ENCODE measurements around the gene RABGAP1L.
"Not testable (repeated sequence)": the region's sequence is repeated elsewhere in the genome, so short reads cannot be mapped to it uniquely, and the experiment has no call there.

Gene RABGAP1L

GRCh38 chr1:174800216-174800851, 641.0 kb downstream of the RABGAP1L start:
- DNase-seq (ENCODE audit: low read depth), result no peak

GRCh38 chr1:174800876-174801275, 641.6 kb downstream of the RABGAP1L start:
- no peak for DNase-seq (ENCODE audit: low read depth)

- no peak for DNase-seq (ENCODE audit: low read depth)
Observed at GRCh38 chr1:174809755-174810280, 650.5 kb downstream of the RABGAP1L start.

- DNase-seq (ENCODE audit: low read depth), result no peak
Observed at GRCh38 chr1:174812016-174812415, 652.7 kb downstream of the RABGAP1L start.

- DNase-seq (ENCODE audit: low read depth), result no peak
Observed at GRCh38 chr1:174812656-174813055, 653.3 kb downstream of the RABGAP1L start.

- DNase-seq (ENCODE audit: low read depth), result no peak
Observed at GRCh38 chr1:174815036-174815435, 655.7 kb downstream of the RABGAP1L start.

GRCh38 chr1:174815474-174815908, 656.2 kb downstream of the RABGAP1L start:
- no peak for DNase-seq (ENCODE audit: low read depth)

- DNase-seq (ENCODE audit: low read depth), result not testable (repeated sequence)
Observed at GRCh38 chr1:174816621-174817020, 657.3 kb downstream of the RABGAP1L start.

- DNase-seq (ENCODE audit: low read depth), result no peak
Observed at GRCh38 chr1:174818014-174818616, 658.8 kb downstream of the RABGAP1L start.

GRCh38 chr1:174818951-174819350, 659.6 kb downstream of the RABGAP1L start:
- no peak for DNase-seq (ENCODE audit: low read depth)

- DNase-seq (ENCODE audit: low read depth), result no peak
Observed at GRCh38 chr1:174819596-174819995, 660.3 kb downstream of the RABGAP1L start.

GRCh38 chr1:174825127-174825526, 665.8 kb downstream of the RABGAP1L start:
- no peak for DNase-seq (ENCODE audit: low read depth)

GRCh38 chr1:174825806-174826205, 666.5 kb downstream of the RABGAP1L start:
- DNase-seq (ENCODE audit: low read depth), result no peak

- no peak for DNase-seq (ENCODE audit: low read depth)
Observed at GRCh38 chr1:174828264-174828663, 668.9 kb downstream of the RABGAP1L start.

GRCh38 chr1:174829990-174830389, 670.7 kb downstream of the RABGAP1L start:
- DNase-seq (ENCODE audit: low read depth), result no peak

GRCh38 chr1:174836543-174836942, 677.2 kb downstream of the RABGAP1L start:
- no peak for DNase-seq (ENCODE audit: low read depth)

GRCh38 chr1:174837386-174837785, 678.1 kb downstream of the RABGAP1L start:
- DNase-seq (ENCODE audit: low read depth), result no peak

- DNase-seq (ENCODE audit: low read depth), result no peak
Observed at GRCh38 chr1:174839211-174839610, 679.9 kb downstream of the RABGAP1L start.

GRCh38 chr1:174841747-174842146, 682.4 kb downstream of the RABGAP1L start:
- no peak for DNase-seq (ENCODE audit: low read depth)

- DNase-seq (ENCODE audit: low read depth), result not testable (repeated sequence)
Observed at GRCh38 chr1:174848593-174849560, 689.6 kb downstream of the RABGAP1L start.

- no peak for DNase-seq (ENCODE audit: low read depth)
Observed at GRCh38 chr1:174850726-174851125, 691.4 kb downstream of the RABGAP1L start.

- DNase-seq (ENCODE audit: low read depth), result no peak
Observed at GRCh38 chr1:174858301-174858700, 699.0 kb downstream of the RABGAP1L start.

Data from stimulated activated CD8-positive, alpha-beta memory T cell treated with anti-CD3 and anti-CD28 coated beads, Interleukin-7, amount 100 ng/mL, for 24 hours (primary cell).